SH-SY5Y (cell line): ENCODE measurements around the gene ABCC1.

Experiments
- GATA2 ChIP-seq: IDR thresholded peaks from 2 replicates; pipeline ENCODE4 v1.6.1; 2011; ENCODE audit warnings: mild to moderate bottlenecking, low read depth, low read length
- GATA3 ChIP-seq: IDR thresholded peaks from 2 replicates; pipeline ENCODE4 v1.6.1; 2011; ENCODE audit warnings: low read depth, mild to moderate bottlenecking, low read length, moderate library complexity

GRCh38 chr16:16188827-16189226 is 239.4 kb downstream of the ABCC1 start:
- TF ChIP-seq GATA2 (no peak), GATA3 (no peak)
